DMS79 treated with DMSO at 0.1 percent for 48 hours (cell line): ENCODE measurements around the gene OR6C75.
"Not testable (repeated sequence)": the region's sequence is repeated elsewhere in the genome, so short reads cannot be mapped to it uniquely, and the experiment has no call there.

Experiments
- DNase-seq: peaks from one replicate; lab custom pipeline; 2025; lab: John Stamatoyannopoulos, UW

The OR6C75 gene

DNA sequence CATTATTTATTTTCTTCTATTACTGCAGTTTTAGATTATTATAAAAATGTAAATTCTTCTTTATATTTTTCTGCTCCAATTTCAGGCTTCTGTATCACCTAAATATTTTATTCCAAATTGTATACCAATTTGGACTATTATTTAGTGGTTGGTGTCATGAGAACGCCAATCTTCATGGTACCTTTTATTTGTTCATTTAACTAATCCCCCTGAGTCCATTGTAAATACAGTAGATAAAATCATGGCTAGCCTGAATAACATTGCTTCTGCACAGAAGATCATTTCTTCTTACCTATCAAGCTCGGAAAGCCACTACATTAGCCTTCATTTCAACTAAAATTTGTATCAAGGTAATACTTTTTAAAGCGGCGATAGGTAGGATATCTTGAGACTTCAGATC lies at the start of gene OR6C75:
Gene OR6C75, plus strand, starts transcription at position 301 of the 400 bp plus-strand sequence. CDS start 2,136 bp downstream, outside the sequence.
- DNase-seq: no peak

- DNase-seq: no peak
These were observed 48.7 kb upstream of the OR6C75 start, which contains the start of gene OR6C1 for GRCh38 chr12:55314043-55314442. Gene OR6C1 (plus strand): TSS chr12:55314343. CDS start chr12:55320600, 6,257 bp downstream.

DNA sequence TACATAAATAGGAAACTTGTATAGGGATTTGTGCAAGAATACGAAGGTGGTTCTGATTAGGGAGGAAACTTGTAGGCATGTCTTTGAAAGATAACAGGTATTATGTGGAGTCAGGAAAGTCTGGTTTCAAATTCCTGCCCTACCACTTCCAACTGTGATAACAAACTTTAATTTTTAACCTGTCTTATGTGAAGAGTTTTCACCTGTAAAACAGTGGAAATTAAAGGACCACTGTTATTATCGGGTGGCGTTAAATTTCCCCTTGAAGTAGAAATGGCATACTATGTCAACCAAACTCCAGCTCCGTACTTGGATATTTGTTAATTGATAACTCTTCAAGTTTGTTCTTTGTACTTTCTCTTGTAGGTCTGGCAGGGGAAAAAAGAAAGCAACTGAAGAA lies 42.6 kb upstream of the OR6C75 start:
- no peak for DNase-seq

DNA sequence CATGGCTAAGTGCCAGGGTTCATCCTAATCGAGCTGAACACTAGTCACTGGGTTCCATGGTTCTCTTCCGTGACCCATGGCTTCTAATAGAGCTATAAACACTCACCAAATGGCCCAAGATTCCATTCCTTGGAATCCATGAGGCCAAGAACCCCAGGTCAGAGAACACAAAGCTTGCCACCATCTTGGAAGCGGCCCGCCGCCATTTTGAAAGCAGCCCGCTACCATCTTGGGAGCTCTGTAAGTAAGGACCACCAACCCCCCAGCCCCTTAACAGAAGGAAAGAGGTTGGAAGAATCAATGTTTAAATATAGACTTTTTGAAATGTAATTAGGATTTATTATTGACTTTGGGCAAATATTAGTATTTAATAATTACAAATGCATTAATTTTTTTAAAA lies 37.0 kb upstream of the OR6C75 start:
- DNase-seq: not testable (repeated sequence)

DNA sequence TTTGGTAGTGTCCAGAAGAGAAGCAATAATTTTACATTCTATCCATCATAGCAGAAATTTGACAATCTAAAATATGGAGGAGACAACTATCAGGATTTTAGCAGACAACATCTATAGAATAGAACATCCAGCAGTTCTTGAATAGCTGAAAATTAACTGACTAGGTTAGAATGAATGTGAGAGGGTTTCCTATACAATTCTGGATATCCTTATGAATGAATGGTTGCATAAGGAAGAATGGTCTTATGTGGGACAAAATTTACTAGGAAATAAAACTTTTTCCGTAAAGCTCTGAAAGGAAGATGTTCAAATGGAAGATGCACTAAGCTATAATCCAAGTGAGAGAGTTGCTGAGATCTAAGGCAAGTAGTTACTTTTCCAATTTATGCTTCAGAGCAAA lies 32.3 kb upstream of the OR6C75 start, which contains the start of gene OR6C3:
Gene OR6C3, plus strand, starts transcription at position 301 of the 400 bp plus-strand sequence. CDS start 955 bp downstream, outside the sequence.
- no peak for DNase-seq

DNA sequence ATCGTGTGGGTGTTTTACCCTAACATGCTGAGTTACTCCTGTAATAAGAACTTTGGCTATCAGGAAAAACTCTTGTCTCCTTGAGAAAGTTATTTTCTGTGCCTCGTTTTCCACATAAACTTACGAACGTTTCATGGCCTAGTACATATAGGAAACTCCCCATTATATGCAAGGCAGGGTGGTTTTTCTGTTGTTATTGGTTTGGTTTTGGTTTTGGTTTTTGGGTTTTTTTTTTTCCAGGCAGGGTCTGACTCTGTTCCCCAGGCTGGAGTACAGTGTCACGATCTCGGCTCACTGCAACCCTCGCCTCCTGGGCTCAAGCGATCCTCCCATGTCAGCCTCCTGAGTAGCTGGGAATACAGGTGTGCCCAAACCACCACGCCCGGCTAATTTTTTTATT lies 26.8 kb upstream of the OR6C75 start:
- no peak for DNase-seq

- DNase-seq: not testable (repeated sequence)
These were observed 7.4 kb upstream of the OR6C75 start for GRCh38 chr12:55355338-55355737.

GRCh38 chr12:55365086-55365485 lies 2.3 kb downstream of the OR6C75 start:
- DNase-seq: no peak

GRCh38 chr12:55372521-55372920 lies 9.7 kb downstream of the OR6C75 start:
- no peak for DNase-seq

GRCh38 chr12:55385891-55386290 lies 23.1 kb downstream of the OR6C75 start:
- no peak for DNase-seq

GRCh38 chr12:55392032-55392795 lies 29.4 kb downstream of the OR6C75 start:
- DNase-seq: no peak

- DNase-seq: no peak
These were observed 33.6 kb downstream of the OR6C75 start for GRCh38 chr12:55396326-55396725.

DNA sequence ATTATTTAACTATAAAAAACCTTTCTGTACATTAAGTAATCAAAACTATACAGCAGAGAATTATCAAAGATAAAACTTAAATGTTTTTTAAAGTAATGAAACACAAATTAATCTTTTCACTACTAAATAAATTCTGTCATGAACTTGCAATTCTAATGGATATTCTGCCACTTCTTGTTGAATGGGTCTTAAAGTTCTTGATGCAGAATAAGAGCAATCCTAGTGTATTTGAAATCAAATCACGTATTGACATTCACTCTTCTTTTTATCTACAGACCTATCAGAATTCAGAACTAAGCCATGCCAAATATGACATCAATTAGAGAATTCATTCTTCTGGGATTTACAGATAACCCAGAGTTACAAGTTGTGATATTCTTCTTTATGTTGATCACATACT lies 37.5 kb downstream of the OR6C75 start, which contains the start of gene OR6C65:
Gene OR6C65, plus strand, starts transcription at position 301 of the 400 bp plus-strand sequence. Its CDS starts 0 bp downstream, at position 301.
- DNase-seq: no peak

DNA sequence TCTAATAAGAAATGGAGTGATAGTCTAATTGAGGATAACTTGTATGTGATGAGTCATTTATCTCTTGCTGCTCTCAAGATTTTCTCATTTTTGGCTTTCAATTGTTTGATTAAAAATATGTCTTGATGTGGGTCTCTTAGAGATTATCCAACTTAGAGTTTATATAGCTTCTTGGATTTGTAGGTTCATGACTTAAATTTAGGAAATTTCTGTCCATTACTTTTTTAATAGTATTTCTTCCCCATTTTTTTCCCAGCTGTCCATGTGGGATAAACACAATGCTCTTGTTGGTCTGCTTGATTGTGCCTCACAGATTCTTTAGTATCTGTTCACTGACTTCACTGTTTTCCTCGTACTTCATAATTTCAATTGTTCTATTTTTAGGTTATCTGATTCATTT lies 45.1 kb downstream of the OR6C75 start:
- no peak for DNase-seq

GRCh38 chr12:55409133-55409532 lies 46.4 kb downstream of the OR6C75 start:
- DNase-seq: not testable (repeated sequence)

GRCh38 chr12:55412138-55412537 lies 49.4 kb downstream of the OR6C75 start:
- DNase-seq: not testable (repeated sequence)

DNA sequence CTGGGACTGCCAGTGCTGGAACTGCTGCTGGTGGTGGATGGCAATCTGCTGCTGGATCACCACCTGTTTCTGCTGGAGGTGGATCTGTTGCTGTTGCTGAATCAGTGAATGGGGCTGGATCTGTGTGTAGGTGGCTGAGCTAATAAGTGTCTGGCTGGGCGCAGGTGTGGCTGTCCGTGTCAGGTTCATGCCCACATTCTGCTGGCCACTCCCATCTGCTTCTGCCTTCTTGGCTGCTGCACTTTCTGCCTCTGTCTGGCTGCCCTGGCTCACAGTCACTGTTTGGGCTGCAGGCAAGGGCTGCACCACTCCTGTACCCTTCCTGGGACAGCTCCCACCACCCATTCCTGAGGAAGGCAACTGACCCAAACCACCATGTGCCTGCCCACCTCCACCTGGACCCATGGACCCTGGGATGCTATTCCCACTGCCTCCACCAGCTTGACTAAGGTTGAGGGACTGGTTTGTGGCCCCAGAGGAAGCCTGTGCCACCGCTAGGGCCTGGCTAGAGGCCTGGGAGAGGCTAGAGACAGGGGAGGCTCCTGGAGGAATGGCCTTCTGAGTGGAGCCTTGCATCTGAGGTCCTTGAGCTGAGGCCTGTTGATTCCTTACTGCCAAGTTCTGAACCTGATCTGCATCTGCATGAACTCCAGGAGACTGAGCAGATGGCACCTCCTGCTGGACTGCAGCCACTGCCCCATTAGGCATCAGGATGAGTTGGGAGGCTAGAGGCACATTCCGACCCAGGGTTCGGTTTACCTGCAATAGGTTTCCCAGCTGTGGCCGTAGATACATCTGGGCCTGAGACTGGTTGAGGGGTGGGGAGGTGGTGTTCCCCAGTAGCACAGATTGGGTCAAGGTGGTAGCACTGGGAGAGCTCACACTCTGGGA lies 51.0 kb downstream of the OR6C75 start:
- not testable (repeated sequence) for DNase-seq

GRCh38 chr12:55414396-55414823 lies 51.6 kb downstream of the OR6C75 start:
- not testable (repeated sequence) for DNase-seq

GRCh38 chr12:55414889-55415288 lies 52.1 kb downstream of the OR6C75 start:
- DNase-seq: not testable (repeated sequence)

- no peak for DNase-seq
These were observed 54.2 kb downstream of the OR6C75 start for GRCh38 chr12:55416961-55417360.
